Lower lobe of right lung (tissue), 2 donors: ENCODE measurements around the gene BCL11B. TPM values are rescaled to one million over a fixed set of nuclear protein-coding genes. Genes with fewer than 3 reads are reported as not detected.

ENCODE experiments used
- ATAC-seq, 2 donors: fragments of 200-7000 bp; cut with Tn5 transposase; one replicate each; pipeline ENCODE4 v1.9.1; 2020 to 2022; ENCODE audit warnings: mild to moderate bottlenecking in 2 of 2, moderate library complexity in 2 of 2
- DNase-seq: peaks from one replicate; pipeline ENCODE4 v3.0.0-alpha.2; 2020
- H3K27ac ChIP-seq: fragments of 200-600 bp; one replicate; pipeline ENCODE4 v1.8.0; 2022
- H3K27me3 ChIP-seq: fragments of 200-600 bp; one replicate; pipeline ENCODE4 v1.8.0; 2022; ENCODE audit warnings: low read depth
- H3K36me3 ChIP-seq: fragments of 200-600 bp; one replicate; pipeline ENCODE4 v1.8.0; 2022; ENCODE audit warnings: mild to moderate bottlenecking
- H3K4me1 ChIP-seq: fragments of 200-600 bp; one replicate; pipeline ENCODE4 v1.8.0; 2022
- H3K4me3 ChIP-seq: fragments of 200-600 bp; one replicate; pipeline ENCODE4 v1.8.0; 2022; ENCODE audit warnings: mild to moderate bottlenecking
- H3K9me3 ChIP-seq: fragments of 200-600 bp; one replicate; pipeline ENCODE4 v1.8.0; 2022
- intact Hi-C: fragments of 100-400 bp; cut with DNase I; formaldehyde crosslinking; loops from one replicate; pipeline ENCODE4 v1.11.0; 2022
- total RNA-seq: library from RNA; stranded (reverse); fragmentation: NEBNext Ultra II Directional; extraction: Animal tissue kit (Norgen Biotek cat#: 25700); gene quantifications from one replicate; pipeline ENCODE4 v1.2.1, GENCODE V29; 2021
- TF ChIP-seq, protein P1 (sequence below): fragments of 200-600 bp; IDR thresholded peaks from one replicate; pipeline ENCODE4 v1.8.0; 2022; ENCODE audit warnings: antibody characterized with exemption, mild to moderate bottlenecking
- donor health status: DM: no; HTN: yes; CAD: no; lungs with severe emphysema.

BCL11B gene
- total RNA-seq, 1 donor from 2014 or later: 2.3 TPM

DNA sequence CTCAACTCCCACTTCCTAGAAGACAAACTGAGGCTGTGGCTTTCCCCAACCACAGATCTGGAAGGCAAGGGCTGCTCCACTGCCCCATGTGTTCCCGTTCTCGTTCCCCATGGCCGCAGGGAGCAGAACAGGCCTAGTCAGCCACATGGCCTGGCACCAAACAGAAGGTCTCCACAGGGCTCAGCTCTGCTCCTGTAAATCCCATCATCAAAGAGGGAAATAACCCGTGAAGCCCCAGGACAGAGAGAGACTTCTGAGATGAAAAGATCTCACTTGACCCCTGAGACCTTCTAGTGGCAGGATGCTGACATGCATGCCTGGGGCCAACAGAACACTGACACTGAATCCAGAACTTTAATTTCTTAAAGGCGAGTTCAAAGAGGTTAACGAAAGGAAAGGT lies 68.9 kb downstream of the BCL11B start:
- no peak overlapping the region for H3K27ac ChIP-seq
- no peaks in the 10 kb centered on the region for H3K4me1 ChIP-seq
- intact Hi-C loops: no loop called here
- H3K9me3 ChIP-seq: no peaks in the 10 kb centered on the region
- TF ChIP-seq, protein P1, sequence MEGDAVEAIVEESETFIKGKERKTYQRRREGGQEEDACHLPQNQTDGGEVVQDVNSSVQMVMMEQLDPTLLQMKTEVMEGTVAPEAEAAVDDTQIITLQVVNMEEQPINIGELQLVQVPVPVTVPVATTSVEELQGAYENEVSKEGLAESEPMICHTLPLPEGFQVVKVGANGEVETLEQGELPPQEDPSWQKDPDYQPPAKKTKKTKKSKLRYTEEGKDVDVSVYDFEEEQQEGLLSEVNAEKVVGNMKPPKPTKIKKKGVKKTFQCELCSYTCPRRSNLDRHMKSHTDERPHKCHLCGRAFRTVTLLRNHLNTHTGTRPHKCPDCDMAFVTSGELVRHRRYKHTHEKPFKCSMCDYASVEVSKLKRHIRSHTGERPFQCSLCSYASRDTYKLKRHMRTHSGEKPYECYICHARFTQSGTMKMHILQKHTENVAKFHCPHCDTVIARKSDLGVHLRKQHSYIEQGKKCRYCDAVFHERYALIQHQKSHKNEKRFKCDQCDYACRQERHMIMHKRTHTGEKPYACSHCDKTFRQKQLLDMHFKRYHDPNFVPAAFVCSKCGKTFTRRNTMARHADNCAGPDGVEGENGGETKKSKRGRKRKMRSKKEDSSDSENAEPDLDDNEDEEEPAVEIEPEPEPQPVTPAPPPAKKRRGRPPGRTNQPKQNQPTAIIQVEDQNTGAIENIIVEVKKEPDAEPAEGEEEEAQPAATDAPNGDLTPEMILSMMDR: no peak
- DNase-seq (no peak), ATAC-seq (no peak)
- H3K36me3 ChIP-seq: no peaks in the 10 kb centered on the region
- no peaks in the 10 kb centered on the region for H3K27me3 ChIP-seq
- H3K4me3 ChIP-seq: no peak overlapping the region

DNA sequence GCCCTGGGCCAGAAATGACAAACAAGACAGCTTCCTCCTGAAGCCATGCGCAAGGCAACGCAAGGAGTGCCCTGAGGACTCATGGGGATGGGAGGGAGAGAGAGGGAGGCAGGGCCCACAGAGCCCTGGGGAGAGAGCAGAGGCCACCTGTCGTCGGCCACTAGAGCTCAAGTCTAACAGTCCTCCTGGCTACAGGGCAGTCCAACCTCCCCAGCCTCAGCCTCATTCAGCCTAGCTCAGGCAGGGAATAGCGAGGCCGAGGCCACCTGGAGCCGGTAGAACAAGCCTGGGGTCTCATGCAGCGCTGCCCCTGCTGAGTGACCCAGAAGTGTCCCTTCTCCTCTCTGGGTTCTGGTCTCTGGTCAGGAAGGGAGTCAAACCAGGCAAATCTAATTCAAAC lies 69.5 kb downstream of the BCL11B start:
- ATAC-seq: no peak
- Histone ChIP-seq H3K4me3 (no peak overlapping the region), H3K4me1 (no peaks in the 10 kb centered on the region), H3K27me3 (no peaks in the 10 kb centered on the region), H3K27ac (no peak overlapping the region), H3K9me3 (no peaks in the 10 kb centered on the region), H3K36me3 (no peaks in the 10 kb centered on the region)
- TF ChIP-seq, protein P1: no peak
- no peak for DNase-seq
- intact Hi-C loops: no loop called here

DNA sequence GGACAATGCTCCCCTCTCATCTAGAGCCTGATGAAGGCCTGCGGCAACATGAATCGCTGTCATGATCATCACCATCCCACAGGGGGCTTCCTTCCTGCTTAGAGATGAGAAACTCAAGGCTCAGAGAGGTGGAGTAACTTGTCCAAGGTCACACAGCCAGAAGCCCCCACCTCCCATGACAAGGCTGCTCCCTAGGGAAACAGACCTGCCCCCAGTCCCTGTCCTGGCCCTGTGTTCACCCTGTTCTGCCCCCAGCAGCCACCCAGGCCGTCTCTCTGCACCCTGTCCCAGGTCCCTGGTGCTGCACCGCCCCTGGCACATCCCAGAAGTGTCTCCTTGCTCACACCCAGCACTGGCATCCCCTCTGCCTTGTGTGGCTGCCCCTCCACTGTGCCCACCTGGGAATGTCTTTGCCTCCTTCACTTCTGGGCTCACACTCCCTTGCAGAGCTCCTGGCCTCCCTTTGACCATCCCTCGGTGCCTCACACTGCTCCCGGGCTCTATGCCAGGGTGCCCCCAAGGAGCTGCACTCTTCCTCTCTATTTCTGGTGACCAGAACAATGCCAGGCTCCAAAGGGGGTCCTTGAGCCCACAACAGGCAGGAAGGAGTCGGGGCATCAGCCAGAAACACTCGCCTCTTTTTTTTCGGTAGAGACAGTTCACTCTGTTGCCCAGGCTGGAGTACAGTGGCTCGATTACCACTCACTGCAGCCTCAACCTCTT lies 70.5 kb downstream of the BCL11B start:
- ATAC-seq (no peak), DNase-seq (no peak)
- Histone ChIP-seq H3K27ac (no peak overlapping the region), H3K36me3 (no peaks in the 10 kb centered on the region), H3K4me1 (no peaks in the 10 kb centered on the region), H3K9me3 (no peaks in the 10 kb centered on the region), H3K4me3 (no peak overlapping the region), H3K27me3 (no peaks in the 10 kb centered on the region)
- TF ChIP-seq, protein P1: no peak
- intact Hi-C loops: no loop called here

DNA sequence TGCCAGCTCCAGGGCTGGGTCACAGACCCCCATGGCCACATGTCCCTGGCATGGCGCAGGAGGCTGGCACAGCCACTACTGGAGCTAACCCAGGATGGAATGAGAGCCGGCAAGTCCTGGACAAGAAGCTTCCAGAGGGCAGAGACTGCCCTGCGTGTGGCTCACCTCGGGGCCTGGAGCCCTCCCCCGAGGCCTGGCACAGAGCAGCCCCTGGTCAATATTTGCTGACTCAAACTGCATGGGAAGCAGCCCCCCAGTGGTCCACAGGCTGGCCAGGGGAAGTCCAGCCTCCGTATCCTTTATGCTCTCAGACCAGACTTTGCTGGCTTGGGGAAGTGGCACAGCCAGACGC lies 71.4 kb downstream of the BCL11B start:
- Histone ChIP-seq H3K4me3 (no peak overlapping the region), H3K9me3 (no peaks in the 10 kb centered on the region), H3K27ac (no peak overlapping the region), H3K4me1 (no peaks in the 10 kb centered on the region), H3K36me3 (no peaks in the 10 kb centered on the region), H3K27me3 (no peaks in the 10 kb centered on the region)
- TF ChIP-seq, protein P1: no peak
- ATAC-seq: no peak
- no peak for DNase-seq
- intact Hi-C loops: no loop called here

GRCh38 chr14:99199846-99200653 lies 71.9 kb downstream of the BCL11B start:
- H3K4me1 ChIP-seq: no peaks in the 10 kb centered on the region
- ATAC-seq (no peak), DNase-seq (no peak)
- no peaks in the 10 kb centered on the region for H3K9me3 ChIP-seq
- H3K27me3 ChIP-seq: no peaks in the 10 kb centered on the region
- H3K27ac ChIP-seq: no peak overlapping the region
- H3K4me3 ChIP-seq: no peak overlapping the region
- no peaks in the 10 kb centered on the region for H3K36me3 ChIP-seq
- TF ChIP-seq, protein P1: peak; percentile 16
- intact Hi-C loops: no loop called here
